Sigmoid colon (tissue), 7 donors: ENCODE measurements around the gene HDAC3. TPM values are rescaled to one million over a fixed set of nuclear protein-coding genes. Genes with fewer than 3 reads are reported as not detected.

Experiments
- DNase-seq: peaks from one replicate; pipeline ENCODE4 v3.0.0-alpha.2; 2019
- H3K27ac ChIP-seq, 4 donors: fragments of 200-600 bp; sonication (generic); one replicate each; pipeline ENCODE4 v1.5.1; 2016 to 2019; ENCODE audit warnings: mild to moderate bottlenecking in 1 of 4
- H3K27me3 ChIP-seq, 3 donors: fragments of 200-600 bp; sonication (generic); one replicate each; pipeline ENCODE4 v1.5.1; 2019; ENCODE audit warnings: mild to moderate bottlenecking in 1 of 3
- H3K36me3 ChIP-seq, 4 donors: fragments of 200-600 bp; sonication (generic); one replicate each; pipeline ENCODE4 v1.5.1; 2016 to 2019
- H3K4me1 ChIP-seq, 4 donors: fragments of 200-600 bp; sonication (generic); one replicate each; pipeline ENCODE4 v1.5.1; 2017 to 2019
- H3K4me3 ChIP-seq, 4 donors: fragments of 200-600 bp; sonication (generic); one replicate each; pipeline ENCODE4 v1.5.1; 2017 to 2019; ENCODE audit warnings: mild to moderate bottlenecking in 2 of 4, moderate library complexity in 1 of 4
- H3K9me3 ChIP-seq, 4 donors: fragments of 200-600 bp in 3 of 4; sonication (generic) in 3 of 4; one replicate each; pipeline versions ENCODE4 v1.5.1 to v1.6.1; 2013 to 2019
- CTCF ChIP-seq, 4 experiments: fragments of 450-650 bp in 3 of 4; fragments of 200-600 bp in 1 of 4; IDR thresholded peaks; one replicate each; pipeline ENCODE4 v1.5.1; 2016 to 2019; ENCODE audit warnings: antibody characterized with exemption in 4 of 4, mild to moderate bottlenecking in 3 of 4, moderate library complexity in 2 of 4
- EP300 ChIP-seq, 4 donors: sonication (generic); formaldehyde crosslinking; IDR thresholded peaks; one replicate each; pipeline ENCODE4 v1.6.1; 2017; ENCODE audit warnings: antibody characterized with exemption in 4 of 4
- POLR2A ChIP-seq, 2 donors: fragments of 450-650 bp; IDR thresholded peaks; one replicate each; pipeline ENCODE4 v1.6.1; 2016; ENCODE audit warnings: antibody characterized with exemption in 2 of 2, mild to moderate bottlenecking in 2 of 2, moderate library complexity in 2 of 2
- POLR2AphosphoS5 ChIP-seq, 4 donors: sonication (generic); formaldehyde crosslinking; IDR thresholded peaks; one replicate each; pipeline ENCODE4 v1.6.1; 2017; ENCODE audit warnings: antibody characterized with exemption in 4 of 4
- WGBS, 2 donors: extraction: QIAGEN DNeasy Blood & Tissue Kit; methylation state at CpG; one replicate each; pipeline ENCODE4 v1.1.7; 2013; 5-methylcytosine and 5-hydroxymethylcytosine counted together
- intact Hi-C: fragments of 100-400 bp; cut with DNase I; formaldehyde crosslinking; loops from one replicate; pipeline ENCODE4 v1.15.1; 2023
- polyA plus RNA-seq, 3 donors: library from polyadenylated mRNA; stranded (reverse); fragments of 200-250 nt; gene quantifications; one replicate each; pipeline ENCODE4 v1.2.3, GENCODE V29; 2013
- total RNA-seq, 4 donors: library from RNA; depleted of rRNA; stranded (reverse); fragments of >200 nt; gene quantifications; one replicate each; pipeline ENCODE4 v1.1.0, GENCODE V29; 2016
- donor health status: healthy with polysubstance abuse.
- donor health status: Bipolar disorder and iron deficiency.
- donor health status: healthy.

Gene HDAC3
- total and polyA plus RNA-seq, 7 donors = 32.4 to 51.5 (median 38.2) TPM

GRCh38 chr5:141598391-141599345 is 38.0 kb downstream of the HDAC3 start:
- H3K9me3 ChIP-seq = no peaks in the 10 kb centered on the region
- 72 to 77% methylated on average over 3 of the region's 3 CpGs for WGBS, 2 donors
- no peaks in the 10 kb centered on the region for H3K27me3 ChIP-seq
- no peak for DNase-seq
- intact Hi-C loops = no loop called here
- H3K4me3 ChIP-seq = no peak overlapping the region
- TF ChIP-seq EP300 (IDR thresholded peaks at IDR 0.05) = no peak
- no peak for TF ChIP-seq CTCF (IDR thresholded peaks at IDR 0.05)
- no peak for TF ChIP-seq POLR2A (IDR thresholded peaks at IDR 0.05)
- TF ChIP-seq POLR2AphosphoS5 (IDR thresholded peaks at IDR 0.05) = no peak
- H3K27ac ChIP-seq = peak overlapping the region in 1 of 4 donors; percentile 2
- no peaks in the 10 kb centered on the region for H3K36me3 ChIP-seq
- peaks cover 0 to 11% (median 1%) of the 10 kb centered on the region in 4 donors for H3K4me1 ChIP-seq

GRCh38 chr5:141597814-141598213 is 38.8 kb downstream of the HDAC3 start:
- Histone ChIP-seq H3K4me1 (peaks cover 0 to 8% (median 0%) of the 10 kb centered on the region in 4 donors), H3K4me3 (no peak overlapping the region), H3K36me3 (no peaks in the 10 kb centered on the region), H3K27me3 (no peaks in the 10 kb centered on the region), H3K27ac (no peak overlapping the region), H3K9me3 (no peaks in the 10 kb centered on the region)
- intact Hi-C loops = no loop called here
- WGBS, 2 donors = 96 to 97% methylated on average over 2 of the region's 2 CpGs
- DNase-seq = no peak
- TF ChIP-seq CTCF (IDR thresholded peaks at IDR 0.05) = no peak
- TF ChIP-seq POLR2AphosphoS5 (IDR thresholded peaks at IDR 0.05) = no peak
- no peak for TF ChIP-seq POLR2A (IDR thresholded peaks at IDR 0.05)
- TF ChIP-seq EP300 (IDR thresholded peaks at IDR 0.05) = no peak

GRCh38 chr5:141597394-141597793 is 39.3 kb downstream of the HDAC3 start:
- DNase-seq = no peak
- no peak overlapping the region for H3K27ac ChIP-seq
- H3K27me3 ChIP-seq = no peaks in the 10 kb centered on the region
- intact Hi-C loops = no loop called here
- H3K9me3 ChIP-seq = no peaks in the 10 kb centered on the region
- no peaks in the 10 kb centered on the region for H3K36me3 ChIP-seq
- no peak overlapping the region for H3K4me3 ChIP-seq
- H3K4me1 ChIP-seq = peaks cover 0 to 8% (median 0%) of the 10 kb centered on the region in 4 donors
- WGBS, 2 donors = 56 to 63% methylated on average over 2 of the region's 2 CpGs
- TF ChIP-seq POLR2AphosphoS5 (IDR thresholded peaks at IDR 0.05) (no peak), EP300 (IDR thresholded peaks at IDR 0.05) (no peak), POLR2A (IDR thresholded peaks at IDR 0.05) (no peak), CTCF (IDR thresholded peaks at IDR 0.05) (no peak)

GRCh38 chr5:141596867-141597266 is 39.8 kb downstream of the HDAC3 start:
- H3K4me1 ChIP-seq = peaks cover 0 to 8% (median 0%) of the 10 kb centered on the region in 4 donors
- no peaks in the 10 kb centered on the region for H3K9me3 ChIP-seq
- no peak for DNase-seq
- no peaks in the 10 kb centered on the region for H3K36me3 ChIP-seq
- TF ChIP-seq CTCF (IDR thresholded peaks at IDR 0.05) (no peak), POLR2AphosphoS5 (IDR thresholded peaks at IDR 0.05) (no peak), POLR2A (IDR thresholded peaks at IDR 0.05) (no peak), EP300 (IDR thresholded peaks at IDR 0.05) (no peak)
- no peak overlapping the region for H3K4me3 ChIP-seq
- WGBS, 2 donors = 98 to 100% methylated on average over 1 of the region's 1 CpG
- no peaks in the 10 kb centered on the region for H3K27me3 ChIP-seq
- intact Hi-C loops = no loop called here
- H3K27ac ChIP-seq = no peak overlapping the region
